SK-N-SH (cell line): ENCODE data around the gene NTSR1. TPM values are rescaled to one million over a fixed set of nuclear protein-coding genes. Genes with fewer than 3 reads are reported as not detected.

ENCODE experiments used
- CTCF ChIA-PET: fragments of 300-600, 350-600 bp; formaldehyde crosslinking; extraction: SDS; loops from one replicate; lab custom pipeline; 2021; lab: Yijun Ruan, JAX
- POLR2A ChIA-PET: fragments of 350-600 bp; sonication (Branson Sonifier 250); formaldehyde crosslinking; extraction: SDS; loops from one replicate; lab custom pipeline; 2020; ENCODE audit warnings: antibody characterized with exemption, inconsistent platforms; lab: Yijun Ruan, JAX
- DNase-seq: peaks from one replicate; pipeline ENCODE4 v3.0.0; 2012
- H2AFZ ChIP-seq: fragments of 200-600 bp; sonication (generic); 2 replicates; pipeline ENCODE4 v1.8.1; 2016; ENCODE audit warnings: antibody characterized with exemption, mild to moderate bottlenecking, low read depth
- H3F3A ChIP-seq: fragments of 200-600 bp; sonication (generic); replicated peaks from 2 replicates; pipeline ENCODE3; 2016; ENCODE audit warnings: antibody characterized with exemption, mild to moderate bottlenecking; ENCODE audit not compliant: insufficient read depth
- H3K27ac ChIP-seq, 2 experiments: fragments of 200-500 bp in 1 of 2; fragments of 200-600 bp in 1 of 2; sonication (Bioruptor generic) in 1 of 2; sonication (generic), shearing (Covaris generic) in 1 of 2; 2 replicates each; pipeline versions ENCODE4 v1.5.1 to v1.6.1; 2014 to 2016; ENCODE audit warnings: low read depth in 2 of 2, inconsistent platforms in 1 of 2, low read length in 1 of 2, mild to moderate bottlenecking in 1 of 2, mixed read lengths in 1 of 2
- H3K27me3 ChIP-seq: fragments of 200-600 bp; sonication (generic), shearing (Covaris generic); 2 replicates; pipeline ENCODE4 v1.6.1; 2016; ENCODE audit warnings: mixed run types; ENCODE audit not compliant: insufficient read depth
- H3K36me3 ChIP-seq, 2 experiments: fragments of 200-500 bp in 1 of 2; fragments of 200-600 bp in 1 of 2; sonication (Bioruptor generic) in 1 of 2; sonication (generic) in 1 of 2; replicated peaks in 1 of 2; 2 replicates each; pipeline versions ENCODE3 to v1.5.1; 2014 to 2016; ENCODE audit warnings: low read length in 1 of 2, mild to moderate bottlenecking in 1 of 2; ENCODE audit not compliant: insufficient read depth in 2 of 2, control insufficient read depth in 1 of 2
- H3K4me1 ChIP-seq, 2 experiments: fragments of 200-500 bp in 1 of 2; fragments of 200-600 bp in 1 of 2; sonication (Bioruptor generic) in 1 of 2; sonication (generic), shearing (Covaris generic) in 1 of 2; 2 replicates each; pipeline versions ENCODE4 v1.5.1 to v1.6.1; 2014 to 2016; ENCODE audit warnings: low read depth in 1 of 2, low read length in 1 of 2, mixed run types in 1 of 2; ENCODE audit not compliant: insufficient read depth in 2 of 2, control insufficient read depth in 1 of 2
- H3K4me2 ChIP-seq: fragments of 200-600 bp; sonication (generic), shearing (Covaris generic); 2 replicates; pipeline ENCODE4 v1.6.1; 2017; ENCODE audit warnings: mixed run types
- H3K4me3 ChIP-seq, 2 experiments: fragments of 200-500 bp in 1 of 2; fragments of 200-600 bp in 1 of 2; sonication (Bioruptor generic) in 1 of 2; sonication (generic), shearing (Covaris generic) in 1 of 2; 2 replicates each; pipeline versions ENCODE4 v1.5.1 to v1.8.1; 2014 to 2016; ENCODE audit warnings: low read depth in 2 of 2, inconsistent platforms in 1 of 2, low read length in 1 of 2, mild to moderate bottlenecking in 1 of 2, mixed read lengths in 1 of 2, moderate library complexity in 1 of 2
- H3K79me2 ChIP-seq: fragments of 200-600 bp; sonication (generic); 2 replicates; pipeline ENCODE4 v1.8.1; 2017; ENCODE audit warnings: mild to moderate bottlenecking; ENCODE audit not compliant: insufficient read depth
- H3K9ac ChIP-seq: fragments of 200-600 bp; sonication (generic); 2 replicates; pipeline ENCODE4 v1.6.1; 2017; ENCODE audit warnings: mixed run types
- H3K9me2 ChIP-seq: fragments of 200-600 bp; sonication (generic); 2 replicates; pipeline ENCODE4 v1.6.1; 2017; ENCODE audit warnings: mixed run types
- H3K9me3 ChIP-seq: fragments of 200-600 bp; sonication (generic); 2 replicates; pipeline ENCODE4 v1.6.1; 2017; ENCODE audit warnings: mixed run types, mild to moderate bottlenecking, moderate library complexity
- H4K20me1 ChIP-seq: fragments of 200-600 bp; sonication (generic); 2 replicates; pipeline ENCODE4 v1.6.1; 2017; ENCODE audit warnings: mild to moderate bottlenecking, mixed run types; ENCODE audit not compliant: insufficient read depth
- FOSL2 ChIP-seq: IDR thresholded peaks from 2 replicates; pipeline ENCODE4 v1.4.0; 2012; ENCODE audit warnings: low read depth, mild to moderate bottlenecking, moderate library complexity, borderline replicate concordance
- FOXM1 ChIP-seq: IDR thresholded peaks from 2 replicates; pipeline ENCODE4 v1.4.0; 2012; ENCODE audit warnings: low read depth, mild to moderate bottlenecking
- GABPA ChIP-seq: IDR thresholded peaks from 2 replicates; pipeline ENCODE4 v1.4.0; 2012; ENCODE audit warnings: low read depth, mild to moderate bottlenecking
- GATA2 ChIP-seq: sonication (generic); formaldehyde crosslinking; IDR thresholded peaks from 2 replicates; pipeline ENCODE4 v1.5.0; 2020; ENCODE audit warnings: mild to moderate bottlenecking, missing genetic modification reagents
- MXI1 ChIP-seq: IDR thresholded peaks from 2 replicates; pipeline ENCODE4 v1.6.1; 2012; ENCODE audit warnings: mild to moderate bottlenecking, low read depth, low read length, improper control_type of control experiment
- NRF1 ChIP-seq: IDR thresholded peaks from 2 replicates; pipeline ENCODE4 v1.6.1; 2012; ENCODE audit warnings: low read depth, mild to moderate bottlenecking, low read length
- RCOR1 ChIP-seq: fragments of 150-350 bp; IDR thresholded peaks from 2 replicates; pipeline ENCODE4 v1.6.1; 2017; ENCODE audit warnings: antibody characterized with exemption, low read length
- SIN3A ChIP-seq: IDR thresholded peaks from 2 replicates; pipeline ENCODE4 v1.6.1; 2012; ENCODE audit warnings: low read depth, mild to moderate bottlenecking, low read length, moderate library complexity, borderline replicate concordance
- SMC3 ChIP-seq: IDR thresholded peaks from 2 replicates; pipeline ENCODE4 v1.6.1; 2012; ENCODE audit warnings: low read depth, low read length, improper control_type of control experiment
- TAF1 ChIP-seq: IDR thresholded peaks from 2 replicates; pipeline ENCODE4 v1.6.1; 2012; ENCODE audit warnings: low read depth, mild to moderate bottlenecking, low read length, moderate library complexity, borderline replicate concordance
- TCF12 ChIP-seq: IDR thresholded peaks from 2 replicates; pipeline ENCODE4 v1.4.0; 2012
- USF1 ChIP-seq: IDR thresholded peaks from 2 replicates; pipeline ENCODE4 v1.4.0; 2012; ENCODE audit warnings: low read depth, borderline replicate concordance
- USF2 ChIP-seq: fragments of 150-350 bp; IDR thresholded peaks from 2 replicates; pipeline ENCODE4 v1.6.1; 2017; ENCODE audit warnings: antibody characterized with exemption, low read length, low read depth, borderline replicate concordance
- YY1 ChIP-seq: IDR thresholded peaks from 2 replicates; pipeline ENCODE4 v1.4.0; 2012; ENCODE audit warnings: low read depth, mild to moderate bottlenecking
- ZBTB33 ChIP-seq: IDR thresholded peaks from 2 replicates; pipeline ENCODE4 v1.4.0; 2012; ENCODE audit warnings: low read depth, borderline replicate concordance
- WGBS: methylation state at CpG from one replicate; pipeline ENCODE4 v1.1.6; 2017; ENCODE audit warnings: low lambda C conversion rate; 5-methylcytosine and 5-hydroxymethylcytosine counted together
- polyA plus RNA-seq, 3 experiments: library from polyadenylated mRNA; depleted of rRNA; stranded (reverse); fragments of >200 nt; gene quantifications; 2 replicates each; pipeline ENCODE4 v1.2.3, GENCODE V29; 2012

Gene NTSR1
- polyA plus RNA-seq, 1 of the 3 experiments (the other 2 are of a cell fraction), result 8.2 TPM

DNA sequence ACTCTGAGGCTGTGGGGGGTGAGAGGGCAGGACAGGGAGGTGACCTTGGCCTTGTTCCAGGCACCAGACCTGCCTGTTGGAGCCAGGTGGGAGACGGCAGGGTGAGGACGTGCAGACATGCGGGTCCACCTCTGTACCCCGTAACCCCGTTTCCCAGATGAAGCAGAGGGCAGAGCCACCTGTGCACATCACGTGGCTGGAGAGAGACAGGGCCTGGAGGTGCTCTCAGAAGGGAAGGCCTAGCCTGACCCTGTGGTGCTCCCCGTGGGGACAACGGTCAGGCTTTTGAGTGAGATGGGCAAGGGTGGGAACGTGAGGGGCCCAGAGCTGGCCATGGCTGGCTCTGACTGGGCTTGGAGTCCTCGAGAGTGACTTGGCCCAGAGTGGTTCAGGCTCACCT is 6.6 kb downstream of the NTSR1 start:
- Histone ChIP-seq H3K4me1 (peaks cover 0 to 14% of the 10 kb centered on the region in 2 experiments; a peak in 2 of 4 replicates), H3K36me3 (no peaks in the 10 kb centered on the region), H2AFZ (no peak overlapping the region), H3K79me2 (no peaks in the 10 kb centered on the region), H3F3A (peaks cover 4% of the 10 kb centered on the region), H3K27ac (no peak overlapping the region), H3K4me3 (no peak overlapping the region), H3K9me2 (no peaks in the 10 kb centered on the region), H4K20me1 (no peaks in the 10 kb centered on the region), H3K9ac (no peak overlapping the region), H3K4me2 (no peak overlapping the region), H3K9me3 (no peaks in the 10 kb centered on the region), H3K27me3 (peaks cover 10% of the 10 kb centered on the region)
- TF ChIP-seq ZBTB33 (no peak), YY1 (no peak), FOSL2 (no peak), MXI1 (no peak), SMC3 (no peak), USF2 (no peak), RCOR1 (no peak), SIN3A (no peak), USF1 (no peak), FOXM1 (no peak), TCF12 (no peak), GABPA (no peak), TAF1 (no peak), NRF1 (no peak), GATA2 (CRISPR knock-in tag) (no peak)
- CTCF ChIA-PET, result interaction anchor here (1.1 to 1.2 kb wide), 2 partner anchors 37 to 49 kb away, joined by 3 read pairs; no protein-coding TSS in a partner anchor
- POLR2A ChIA-PET, result no interaction called here
- DNase-seq, result no peak
- 93% methylated on average over 4 of the region's 10 CpGs for WGBS
